Endothelial cell of umbilical vein (primary cell): Measurements from ENCODE around the gene NRCAM. TPM values are rescaled to one million over a fixed set of nuclear protein-coding genes. Genes with fewer than 3 reads are reported as not detected.

Experiments used
- BruUV-seq: library from RNA; stranded (reverse); fragments of 400-500 nt; replicated peaks from 2 replicates; lab custom pipeline; 2021; lab: Mats Ljungman, UMichigan
- CTCF ChIA-PET: fragments of 300-600, 350-600 bp; sonication (Branson Sonifier 250); formaldehyde crosslinking; loops from one replicate; lab custom pipeline; 2021; ENCODE audit warnings: antibody characterized with exemption, inconsistent platforms; lab: Charles Lee
- POLR2A ChIA-PET: fragments of 300-600, 350-600 bp; sonication (Branson Sonifier 250); formaldehyde crosslinking; loops from one replicate; lab custom pipeline; 2021; ENCODE audit warnings: antibody characterized with exemption, inconsistent platforms; lab: Charles Lee
- DNase-seq: peaks from one replicate; pipeline ENCODE4 v3.0.0-alpha.2; 2011; ENCODE audit warnings: low read depth, low spot score
- FAIRE-seq: peaks from 2 replicates; lab custom pipeline; 2011; peaks lifted over from hg19 to GRCh38; lab: Jason Lieb, UNC
- H2AFZ ChIP-seq: 2 replicates; pipeline ENCODE4 v1.6.0; 2012; ENCODE audit warnings: low read depth, low read length, control low read depth, inconsistent platforms
- H3K27ac ChIP-seq: 2 replicates; pipeline ENCODE4 v1.5.1; 2011; ENCODE audit warnings: low read depth, mild to moderate bottlenecking, control low read depth, low read length, moderate library complexity; ENCODE audit not compliant: insufficient read depth
- H3K27me3 ChIP-seq, 2 experiments: 2 replicates each; pipeline versions ENCODE4 v1.6.0 to v1.6.1; 2011; ENCODE audit warnings: low read length in 2 of 2, mixed read lengths in 1 of 2; ENCODE audit not compliant: control insufficient read depth in 2 of 2, insufficient read depth in 2 of 2
- H3K36me3 ChIP-seq, 2 experiments: 2 replicates in 1 of 2; 3 replicates in 1 of 2; pipeline ENCODE4 v1.5.1; 2011; ENCODE audit warnings: low read length in 2 of 2, mild to moderate bottlenecking in 1 of 2, moderate library complexity in 1 of 2; ENCODE audit not compliant: control insufficient read depth in 2 of 2, insufficient read depth in 2 of 2; ENCODE audit errors: extremely low read depth in 1 of 2
- H3K4me1 ChIP-seq: 3 replicates; pipeline ENCODE4 v1.5.1; 2011; ENCODE audit warnings: mild to moderate bottlenecking, low read length; ENCODE audit not compliant: control insufficient read depth, insufficient read depth; ENCODE audit errors: extremely low read depth
- H3K4me2 ChIP-seq: 2 replicates; pipeline ENCODE4 v1.6.1; 2011; ENCODE audit warnings: low read length, control low read depth, mixed read lengths; ENCODE audit not compliant: insufficient read depth
- H3K4me3 ChIP-seq, 3 experiments: fragments of 200-600 bp in 1 of 3; sonication (generic), shearing (Covaris generic) in 1 of 3; replicated peaks in 1 of 3; 2 replicates each; pipeline ENCODE4 v1.5.1; 2011 to 2016; ENCODE audit warnings: control low read depth in 3 of 3, low read length in 3 of 3, mild to moderate bottlenecking in 2 of 3, inconsistent platforms in 1 of 3, low read depth in 1 of 3, moderate library complexity in 1 of 3; ENCODE audit not compliant: insufficient read depth in 1 of 3
- H3K79me2 ChIP-seq: 2 replicates; pipeline ENCODE4 v1.6.0; 2012; ENCODE audit warnings: low read length, inconsistent platforms; ENCODE audit not compliant: control insufficient read depth, insufficient read depth
- H3K9ac ChIP-seq: replicated peaks from 2 replicates; pipeline ENCODE3; 2011; ENCODE audit warnings: low read length, control low read depth; ENCODE audit not compliant: insufficient read depth; ENCODE audit errors: extremely low read depth
- H3K9me1 ChIP-seq: replicated peaks from 3 replicates; pipeline ENCODE4 v1.6.0; 2011; ENCODE audit warnings: mild to moderate bottlenecking, low read length; ENCODE audit not compliant: control insufficient read depth, insufficient read depth; ENCODE audit errors: extremely low read depth
- H3K9me3 ChIP-seq: replicated peaks from 2 replicates; pipeline ENCODE4 v1.5.1; 2012; ENCODE audit warnings: low read length, inconsistent platforms; ENCODE audit not compliant: control insufficient read depth, insufficient read depth
- H4K20me1 ChIP-seq: replicated peaks from 2 replicates; pipeline ENCODE3; 2011; ENCODE audit warnings: mild to moderate bottlenecking, low read length; ENCODE audit not compliant: control insufficient read depth, insufficient read depth; ENCODE audit errors: extremely low read depth
- EZH2 ChIP-seq: IDR thresholded peaks from 2 replicates; pipeline ENCODE4 v1.6.1; 2012; ENCODE audit warnings: borderline replicate concordance, low read depth, mild to moderate bottlenecking, moderate library complexity, low read length, inconsistent platforms; ENCODE audit not compliant: severe bottlenecking
- FOS ChIP-seq: IDR thresholded peaks from 2 replicates; pipeline ENCODE4 v1.6.1; 2011; ENCODE audit warnings: mild to moderate bottlenecking, low read length, moderate library complexity, borderline replicate concordance; ENCODE audit not compliant: insufficient read depth
- GATA2 ChIP-seq: IDR thresholded peaks from 2 replicates; pipeline ENCODE4 v1.7.0; 2011; ENCODE audit warnings: low read depth, mild to moderate bottlenecking, moderate library complexity, mixed read lengths, low read length; ENCODE audit not compliant: insufficient read length, insufficient read depth
- JUN ChIP-seq: IDR thresholded peaks from 2 replicates; pipeline ENCODE4 v1.6.1; 2011; ENCODE audit warnings: borderline replicate concordance, low read depth; ENCODE audit not compliant: insufficient read length, insufficient read depth
- MYC ChIP-seq: IDR thresholded peaks from one replicate; pipeline ENCODE4 v1.6.1; 2011; ENCODE audit warnings: mild to moderate bottlenecking, low read depth, low read length
- POLR2A ChIP-seq: IDR thresholded peaks from 2 replicates; pipeline ENCODE4 v1.6.1; 2012; ENCODE audit warnings: low read depth, mild to moderate bottlenecking, control low read depth, low read length
- POLR2AphosphoS5 ChIP-seq: IDR thresholded peaks from 2 replicates; pipeline ENCODE4 v1.6.1; 2012; ENCODE audit warnings: low read depth, mild to moderate bottlenecking, control low read depth, low read length, moderate library complexity; ENCODE audit not compliant: insufficient read depth
- dilution Hi-C: fragments of 300-500 bp; cut with MboI; formaldehyde crosslinking; loops from one replicate; pipeline ENCODE4 v1.15.0; 2019; ENCODE audit warnings: low sequenced_read_pairs; ENCODE audit not compliant: extremely low pct_ligation_motif_present
- intact Hi-C: fragments of 100-400 bp; cut with micrococcal nuclease; formaldehyde crosslinking; loops from one replicate; pipeline ENCODE4 v1.10.0; 2022
- polyA plus RNA-seq, 4 experiments: library from polyadenylated mRNA; depleted of rRNA in 3 of 4; stranded (reverse) in 3 of 4; unstranded in 1 of 4; fragments of >200 nt; gene quantifications; 2 replicates each; pipeline versions ENCODE4 v1.2.1 to v1.2.3, GENCODE V29; 2011 to 2012; ENCODE audit warnings: missing spikeins in 1 of 4
- total RNA-seq: library from RNA; stranded (reverse); gene quantifications from 2 replicates; pipeline ENCODE4 v1.2.3, GENCODE V29; 2021
- TF ChIP-seq, protein P1 (sequence below): IDR thresholded peaks from 2 replicates; pipeline ENCODE4 v1.6.1; 2011; ENCODE audit not compliant: insufficient read depth, insufficient read length
- TF ChIP-seq, protein P2 (sequence below), 2 donors: IDR thresholded peaks; 1 replicate in 1 of 2; 2 replicates in 1 of 2; pipeline ENCODE4 v1.5.1; 2011; ENCODE audit warnings: low read length in 2 of 2, mild to moderate bottlenecking in 2 of 2, moderate library complexity in 2 of 2, control low read depth in 1 of 2, inconsistent platforms in 1 of 2, low read depth in 1 of 2; ENCODE audit not compliant: insufficient read depth in 1 of 2; ENCODE audit errors: extremely low read depth in 1 of 2

NRCAM gene
- total and polyA plus RNA-seq, 2 donors (not counting 3 experiments of a cell fraction or from before 2014, with no cell fraction given): 26.0 to 47.6 TPM

DNA sequence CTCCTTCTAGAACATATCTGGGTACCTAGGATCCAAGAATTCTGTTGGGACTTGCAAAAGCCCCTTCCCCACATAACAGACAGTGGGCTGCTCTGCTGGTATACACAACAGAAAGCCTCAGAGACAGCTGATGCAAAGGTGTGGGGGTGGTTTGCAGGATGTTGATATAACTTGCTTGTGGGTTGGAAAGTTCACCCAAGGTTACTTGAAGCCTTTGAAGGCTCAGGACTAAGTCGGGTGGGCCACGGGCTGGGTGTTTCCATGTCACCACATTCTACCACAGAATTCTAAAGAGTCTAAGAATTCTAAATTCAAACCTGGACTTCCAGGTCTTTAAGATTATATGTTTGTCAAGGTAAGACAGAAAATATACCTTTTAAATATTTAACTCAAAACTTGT, 7.4 kb upstream of the NRCAM start:
- Histone ChIP-seq H3K36me3 (no peaks in the 10 kb centered on the region), H3K4me3 (no peak overlapping the region), H3K27ac (no peak overlapping the region), H3K79me2 (no peaks in the 10 kb centered on the region), H4K20me1 (no peaks in the 10 kb centered on the region), H3K27me3 (no peaks in the 10 kb centered on the region), H3K4me1 (peaks cover 2% of the 10 kb centered on the region), H2AFZ (no peak overlapping the region), H3K9me3 (no peaks in the 10 kb centered on the region), H3K9ac (no peak overlapping the region), H3K9me1 (no peaks in the 10 kb centered on the region), H3K4me2 (no peak overlapping the region)
- no peak for DNase-seq
- POLR2A ChIA-PET: no interaction called here
- no TSS peak for BruUV-seq
- intact Hi-C loops (no loop called here), dilution Hi-C loops (no loop called here)
- TF ChIP-seq FOS (no peak), POLR2AphosphoS5 (no peak), MYC (no peak), POLR2A (no peak), EZH2 (no peak), GATA2 (no peak), JUN (no peak)
- TF ChIP-seq, protein P1, sequence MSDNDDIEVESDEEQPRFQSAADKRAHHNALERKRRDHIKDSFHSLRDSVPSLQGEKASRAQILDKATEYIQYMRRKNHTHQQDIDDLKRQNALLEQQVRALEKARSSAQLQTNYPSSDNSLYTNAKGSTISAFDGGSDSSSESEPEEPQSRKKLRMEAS: no peak
- TF ChIP-seq, protein P2, sequence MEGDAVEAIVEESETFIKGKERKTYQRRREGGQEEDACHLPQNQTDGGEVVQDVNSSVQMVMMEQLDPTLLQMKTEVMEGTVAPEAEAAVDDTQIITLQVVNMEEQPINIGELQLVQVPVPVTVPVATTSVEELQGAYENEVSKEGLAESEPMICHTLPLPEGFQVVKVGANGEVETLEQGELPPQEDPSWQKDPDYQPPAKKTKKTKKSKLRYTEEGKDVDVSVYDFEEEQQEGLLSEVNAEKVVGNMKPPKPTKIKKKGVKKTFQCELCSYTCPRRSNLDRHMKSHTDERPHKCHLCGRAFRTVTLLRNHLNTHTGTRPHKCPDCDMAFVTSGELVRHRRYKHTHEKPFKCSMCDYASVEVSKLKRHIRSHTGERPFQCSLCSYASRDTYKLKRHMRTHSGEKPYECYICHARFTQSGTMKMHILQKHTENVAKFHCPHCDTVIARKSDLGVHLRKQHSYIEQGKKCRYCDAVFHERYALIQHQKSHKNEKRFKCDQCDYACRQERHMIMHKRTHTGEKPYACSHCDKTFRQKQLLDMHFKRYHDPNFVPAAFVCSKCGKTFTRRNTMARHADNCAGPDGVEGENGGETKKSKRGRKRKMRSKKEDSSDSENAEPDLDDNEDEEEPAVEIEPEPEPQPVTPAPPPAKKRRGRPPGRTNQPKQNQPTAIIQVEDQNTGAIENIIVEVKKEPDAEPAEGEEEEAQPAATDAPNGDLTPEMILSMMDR (IDR thresholded peaks at IDR 0.05; ENCODE audit: extremely low read depth in 1 of 2, insufficient read depth in 1 of 2, low read depth in 1 of 2, low read length in 2 of 2): no peak
- CTCF ChIA-PET: no interaction called here
- no peak for FAIRE-seq
